KMS-11 (cell line): ENCODE measurements around the gene SLC17A9.

ENCODE experiments used
- H2AFZ ChIP-seq: fragments of 200-600 bp; sonication (generic); 2 replicates; pipeline ENCODE4 v1.6.1; 2016; ENCODE audit warnings: antibody characterized with exemption, mixed run types, low read depth
- H3K27ac ChIP-seq: fragments of 200-600 bp; sonication (generic); 2 replicates; pipeline ENCODE4 v1.6.1; 2016; ENCODE audit warnings: mild to moderate bottlenecking, mixed run types
- H3K27me3 ChIP-seq: fragments of 200-600 bp; sonication (generic); 2 replicates; pipeline ENCODE4 v1.6.1; 2017; ENCODE audit warnings: mild to moderate bottlenecking, low read depth, mixed run types, moderate library complexity; ENCODE audit not compliant: insufficient read depth
- H3K36me3 ChIP-seq: fragments of 200-600 bp; sonication (generic); 2 replicates; pipeline ENCODE4 v1.6.1; 2017; ENCODE audit warnings: mild to moderate bottlenecking, mixed run types; ENCODE audit not compliant: insufficient read depth
- H3K4me1 ChIP-seq: fragments of 200-600 bp; sonication (generic); 2 replicates; pipeline ENCODE4 v1.6.1; 2016; ENCODE audit warnings: mild to moderate bottlenecking, low read depth, mixed run types; ENCODE audit not compliant: poor library complexity, severe bottlenecking
- H3K4me2 ChIP-seq: fragments of 200-600 bp; sonication (generic); 2 replicates; pipeline ENCODE4 v1.7.0; 2016; ENCODE audit warnings: mild to moderate bottlenecking, mixed run types
- H3K4me3 ChIP-seq: fragments of 200-600 bp; sonication (generic); IDR thresholded peaks from 2 replicates; pipeline ENCODE4 v1.6.1; 2017; ENCODE audit warnings: low read depth, low read length, mixed read lengths; ENCODE audit not compliant: insufficient read depth
- H3K79me2 ChIP-seq: fragments of 200-600 bp; sonication (generic); 2 replicates; pipeline ENCODE4 v1.6.1; 2016; ENCODE audit warnings: low read depth, mixed run types; ENCODE audit not compliant: insufficient read depth
- H3K9ac ChIP-seq: fragments of 200-600 bp; sonication (generic); 2 replicates; pipeline ENCODE4 v1.6.1; 2016; ENCODE audit warnings: mild to moderate bottlenecking, mixed run types
- H4K20me1 ChIP-seq: fragments of 200-600 bp; sonication (generic); 2 replicates; pipeline ENCODE4 v1.6.1; 2016; ENCODE audit warnings: mild to moderate bottlenecking, mixed run types; ENCODE audit not compliant: insufficient read depth
- TF ChIP-seq, protein P1 (sequence below): fragments of 200-600 bp; sonication (generic); conservative IDR thresholded peaks from 2 replicates; pipeline ENCODE4 v1.6.1; 2017; ENCODE audit warnings: low read depth, mild to moderate bottlenecking, antibody characterized with exemption, low read length, moderate library complexity, mixed read lengths

SLC17A9 gene

DNA sequence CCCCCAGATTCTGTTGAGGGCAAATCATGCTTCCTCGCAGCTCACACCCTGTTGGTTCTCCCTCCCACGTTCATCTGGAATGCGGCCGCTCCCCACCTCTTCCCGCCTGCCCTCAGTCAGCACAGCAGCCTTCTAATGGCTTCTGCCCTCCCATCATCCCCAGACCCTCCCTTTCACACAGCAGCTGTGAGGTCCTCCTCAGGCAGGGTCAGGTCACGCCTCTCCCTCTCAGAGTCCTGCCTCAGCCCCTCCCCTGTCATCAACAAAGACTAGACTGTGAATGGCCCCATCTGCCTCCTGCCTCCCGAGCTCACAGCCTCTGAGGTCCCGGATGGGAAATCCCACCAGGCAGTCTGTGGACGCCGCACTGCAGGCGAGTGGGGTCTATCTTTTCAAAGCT is 62.2 kb downstream of the SLC17A9 start:
- Histone ChIP-seq H2AFZ (no peak overlapping the region), H3K79me2 (no peaks in the 10 kb centered on the region), H3K4me2 (no peak overlapping the region), H3K27me3 (peaks cover 97% of the 10 kb centered on the region), H4K20me1 (no peaks in the 10 kb centered on the region), H3K4me3 (no peak overlapping the region), H3K36me3 (no peaks in the 10 kb centered on the region), H3K4me1 (peaks cover 1% of the 10 kb centered on the region), H3K9ac (no peak overlapping the region), H3K27ac (no peak overlapping the region)
- TF ChIP-seq, protein P1, sequence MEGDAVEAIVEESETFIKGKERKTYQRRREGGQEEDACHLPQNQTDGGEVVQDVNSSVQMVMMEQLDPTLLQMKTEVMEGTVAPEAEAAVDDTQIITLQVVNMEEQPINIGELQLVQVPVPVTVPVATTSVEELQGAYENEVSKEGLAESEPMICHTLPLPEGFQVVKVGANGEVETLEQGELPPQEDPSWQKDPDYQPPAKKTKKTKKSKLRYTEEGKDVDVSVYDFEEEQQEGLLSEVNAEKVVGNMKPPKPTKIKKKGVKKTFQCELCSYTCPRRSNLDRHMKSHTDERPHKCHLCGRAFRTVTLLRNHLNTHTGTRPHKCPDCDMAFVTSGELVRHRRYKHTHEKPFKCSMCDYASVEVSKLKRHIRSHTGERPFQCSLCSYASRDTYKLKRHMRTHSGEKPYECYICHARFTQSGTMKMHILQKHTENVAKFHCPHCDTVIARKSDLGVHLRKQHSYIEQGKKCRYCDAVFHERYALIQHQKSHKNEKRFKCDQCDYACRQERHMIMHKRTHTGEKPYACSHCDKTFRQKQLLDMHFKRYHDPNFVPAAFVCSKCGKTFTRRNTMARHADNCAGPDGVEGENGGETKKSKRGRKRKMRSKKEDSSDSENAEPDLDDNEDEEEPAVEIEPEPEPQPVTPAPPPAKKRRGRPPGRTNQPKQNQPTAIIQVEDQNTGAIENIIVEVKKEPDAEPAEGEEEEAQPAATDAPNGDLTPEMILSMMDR: no peak

DNA sequence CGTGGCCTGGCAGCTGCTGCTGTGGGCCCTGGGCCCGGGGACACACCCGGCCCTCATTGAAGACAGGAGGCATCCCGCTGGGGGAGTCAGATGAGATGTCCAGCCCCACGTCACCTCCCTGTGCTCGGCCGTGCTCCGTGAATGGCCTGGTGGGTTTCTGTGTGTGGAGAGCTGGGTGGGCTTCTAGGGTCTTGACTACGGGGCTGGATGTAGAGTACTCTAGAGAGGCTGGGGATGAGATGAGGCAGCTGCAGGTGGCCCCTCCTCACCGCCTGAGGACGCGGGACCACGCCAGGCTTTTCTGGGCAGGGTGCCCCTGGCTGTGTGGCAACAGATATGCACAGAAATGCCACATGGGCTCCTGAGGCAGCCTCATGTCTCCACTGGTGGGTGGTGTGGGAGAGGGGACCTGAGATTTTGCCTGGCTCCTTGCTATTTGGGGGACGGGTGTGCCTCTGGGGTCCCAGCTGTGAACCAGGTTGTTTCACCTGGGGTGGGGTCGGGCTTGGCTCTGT is 62.7 kb downstream of the SLC17A9 start:
- Histone ChIP-seq H2AFZ (no peak overlapping the region), H3K27ac (no peak overlapping the region), H3K4me2 (no peak overlapping the region), H3K4me3 (no peak overlapping the region), H3K36me3 (no peaks in the 10 kb centered on the region), H4K20me1 (no peaks in the 10 kb centered on the region), H3K79me2 (no peaks in the 10 kb centered on the region), H3K9ac (no peak overlapping the region), H3K4me1 (no peaks in the 10 kb centered on the region), H3K27me3 (peaks cover 97% of the 10 kb centered on the region)
- TF ChIP-seq, protein P1: no peak

DNA sequence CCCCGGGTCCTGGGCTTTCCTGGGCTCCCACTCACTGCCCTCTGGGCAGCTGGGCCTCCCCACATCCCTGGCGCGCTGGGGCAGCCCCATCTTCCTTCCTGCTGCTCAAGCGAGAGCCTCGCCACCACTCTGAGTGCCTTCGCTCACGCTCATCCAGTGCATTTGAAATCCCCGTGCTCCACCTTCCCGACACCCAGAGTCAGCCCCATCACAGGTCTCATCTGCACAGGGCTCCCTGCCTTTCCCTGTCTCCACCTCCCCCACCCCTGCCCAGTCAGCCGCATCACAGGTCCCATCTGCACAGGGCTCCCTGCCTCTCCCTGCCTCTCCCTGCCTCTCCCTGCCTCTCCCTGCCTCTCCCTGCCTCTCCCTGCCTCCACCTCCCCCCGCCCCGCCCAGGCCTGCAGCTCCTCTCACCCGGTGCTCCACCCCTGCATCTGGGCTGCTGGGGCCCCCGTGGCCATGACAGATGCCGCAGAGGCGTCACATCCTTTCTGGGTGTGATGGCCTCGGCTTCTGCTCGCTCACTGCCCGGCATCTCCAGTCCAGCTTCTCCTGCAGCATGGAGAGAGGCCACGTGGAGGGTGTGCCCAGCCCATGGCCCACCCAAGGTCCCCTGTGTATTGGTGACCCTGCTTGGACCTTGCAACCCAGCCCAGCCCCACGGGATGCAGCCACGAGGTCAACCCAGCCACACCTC is 63.3 kb downstream of the SLC17A9 start:
- TF ChIP-seq, protein P1: no peak
- Histone ChIP-seq H3K4me2 (no peak overlapping the region), H3K9ac (no peak overlapping the region), H3K4me1 (no peaks in the 10 kb centered on the region), H4K20me1 (no peaks in the 10 kb centered on the region), H3K27me3 (peaks cover 98% of the 10 kb centered on the region), H2AFZ (no peak overlapping the region), H3K27ac (no peak overlapping the region), H3K4me3 (no peak overlapping the region), H3K79me2 (no peaks in the 10 kb centered on the region), H3K36me3 (no peaks in the 10 kb centered on the region)

DNA sequence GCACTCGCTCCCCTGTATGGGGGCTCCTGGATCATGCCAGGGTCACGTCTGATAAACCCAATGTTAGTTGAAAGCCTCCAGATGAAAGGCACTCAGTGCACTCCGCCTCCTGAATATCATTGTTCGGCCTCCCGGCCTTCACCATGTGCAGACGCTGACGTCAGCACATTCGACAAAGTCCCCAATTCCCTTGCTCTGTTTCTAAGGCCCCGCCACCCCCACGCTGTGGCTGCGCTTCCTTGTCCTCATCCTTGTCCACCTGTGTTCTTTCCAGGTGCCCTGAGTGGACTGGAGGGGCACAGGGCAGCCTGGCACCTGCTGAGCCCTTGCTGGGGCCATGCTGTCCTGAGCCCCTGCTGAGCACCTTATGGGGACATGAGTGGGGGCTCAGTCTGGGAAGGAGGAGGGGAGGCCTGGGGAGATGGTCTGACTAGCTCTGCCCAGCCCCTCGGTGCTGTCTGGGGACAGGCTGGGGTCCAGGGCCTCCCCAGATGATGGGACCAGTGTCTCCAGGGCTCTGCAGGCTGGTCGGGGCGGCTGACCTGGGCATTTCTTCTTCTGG is 64.1 kb downstream of the SLC17A9 start:
- TF ChIP-seq, protein P1: no peak
- H3K4me2 ChIP-seq: no peak overlapping the region

More for the DNA sequence above, 64.1 kb downstream of the SLC17A9 start:
- H3K79me2 ChIP-seq: no peaks in the 10 kb centered on the region
- no peak overlapping the region for H3K9ac ChIP-seq
- H2AFZ ChIP-seq: no peak overlapping the region
- no peak overlapping the region for H3K27ac ChIP-seq
- H3K27me3 ChIP-seq: peaks cover 98% of the 10 kb centered on the region
- no peak overlapping the region for H3K4me3 ChIP-seq
- H3K4me1 ChIP-seq: no peaks in the 10 kb centered on the region
- no peaks in the 10 kb centered on the region for H3K36me3 ChIP-seq
- no peaks in the 10 kb centered on the region for H4K20me1 ChIP-seq
